SK-N-SH (cell line): Measurements from ENCODE around the gene C6orf89. TPM values are rescaled to one million over a fixed set of nuclear protein-coding genes. Genes with fewer than 3 reads are reported as not detected.

Experiments
- CTCF ChIA-PET: fragments of 300-600, 350-600 bp; formaldehyde crosslinking; extraction: SDS; loops from one replicate; lab custom pipeline; 2021; lab: Yijun Ruan, JAX
- POLR2A ChIA-PET: fragments of 350-600 bp; sonication (Branson Sonifier 250); formaldehyde crosslinking; extraction: SDS; loops from one replicate; lab custom pipeline; 2020; ENCODE audit warnings: antibody characterized with exemption, inconsistent platforms; lab: Yijun Ruan, JAX
- DNase-seq: peaks from one replicate; pipeline ENCODE4 v3.0.0; 2012
- H2AFZ ChIP-seq: fragments of 200-600 bp; sonication (generic); 2 replicates; pipeline ENCODE4 v1.8.1; 2016; ENCODE audit warnings: antibody characterized with exemption, mild to moderate bottlenecking, low read depth
- H3F3A ChIP-seq: fragments of 200-600 bp; sonication (generic); replicated peaks from 2 replicates; pipeline ENCODE3; 2016; ENCODE audit warnings: antibody characterized with exemption, mild to moderate bottlenecking; ENCODE audit not compliant: insufficient read depth
- H3K27ac ChIP-seq, 2 experiments: fragments of 200-500 bp in 1 of 2; fragments of 200-600 bp in 1 of 2; sonication (Bioruptor generic) in 1 of 2; sonication (generic), shearing (Covaris generic) in 1 of 2; 2 replicates each; pipeline versions ENCODE4 v1.5.1 to v1.6.1; 2014 to 2016; ENCODE audit warnings: low read depth in 2 of 2, inconsistent platforms in 1 of 2, low read length in 1 of 2, mild to moderate bottlenecking in 1 of 2, mixed read lengths in 1 of 2
- H3K27me3 ChIP-seq: fragments of 200-600 bp; sonication (generic), shearing (Covaris generic); 2 replicates; pipeline ENCODE4 v1.6.1; 2016; ENCODE audit warnings: mixed run types; ENCODE audit not compliant: insufficient read depth
- H3K36me3 ChIP-seq, 2 experiments: fragments of 200-500 bp in 1 of 2; fragments of 200-600 bp in 1 of 2; sonication (Bioruptor generic) in 1 of 2; sonication (generic) in 1 of 2; replicated peaks in 1 of 2; 2 replicates each; pipeline versions ENCODE3 to v1.5.1; 2014 to 2016; ENCODE audit warnings: low read length in 1 of 2, mild to moderate bottlenecking in 1 of 2; ENCODE audit not compliant: insufficient read depth in 2 of 2, control insufficient read depth in 1 of 2
- H3K4me1 ChIP-seq, 2 experiments: fragments of 200-500 bp in 1 of 2; fragments of 200-600 bp in 1 of 2; sonication (Bioruptor generic) in 1 of 2; sonication (generic), shearing (Covaris generic) in 1 of 2; 2 replicates each; pipeline versions ENCODE4 v1.5.1 to v1.6.1; 2014 to 2016; ENCODE audit warnings: low read depth in 1 of 2, low read length in 1 of 2, mixed run types in 1 of 2; ENCODE audit not compliant: insufficient read depth in 2 of 2, control insufficient read depth in 1 of 2
- H3K4me2 ChIP-seq: fragments of 200-600 bp; sonication (generic), shearing (Covaris generic); 2 replicates; pipeline ENCODE4 v1.6.1; 2017; ENCODE audit warnings: mixed run types
- H3K4me3 ChIP-seq, 2 experiments: fragments of 200-500 bp in 1 of 2; fragments of 200-600 bp in 1 of 2; sonication (Bioruptor generic) in 1 of 2; sonication (generic), shearing (Covaris generic) in 1 of 2; 2 replicates each; pipeline versions ENCODE4 v1.5.1 to v1.8.1; 2014 to 2016; ENCODE audit warnings: low read depth in 2 of 2, inconsistent platforms in 1 of 2, low read length in 1 of 2, mild to moderate bottlenecking in 1 of 2, mixed read lengths in 1 of 2, moderate library complexity in 1 of 2
- H3K79me2 ChIP-seq: fragments of 200-600 bp; sonication (generic); 2 replicates; pipeline ENCODE4 v1.8.1; 2017; ENCODE audit warnings: mild to moderate bottlenecking; ENCODE audit not compliant: insufficient read depth
- H3K9ac ChIP-seq: fragments of 200-600 bp; sonication (generic); 2 replicates; pipeline ENCODE4 v1.6.1; 2017; ENCODE audit warnings: mixed run types
- H3K9me2 ChIP-seq: fragments of 200-600 bp; sonication (generic); 2 replicates; pipeline ENCODE4 v1.6.1; 2017; ENCODE audit warnings: mixed run types
- H3K9me3 ChIP-seq: fragments of 200-600 bp; sonication (generic); 2 replicates; pipeline ENCODE4 v1.6.1; 2017; ENCODE audit warnings: mixed run types, mild to moderate bottlenecking, moderate library complexity
- H4K20me1 ChIP-seq: fragments of 200-600 bp; sonication (generic); 2 replicates; pipeline ENCODE4 v1.6.1; 2017; ENCODE audit warnings: mild to moderate bottlenecking, mixed run types; ENCODE audit not compliant: insufficient read depth
- EP300 ChIP-seq, 2 experiments: IDR thresholded peaks; 2 replicates each; pipeline versions ENCODE4 v1.4.0 to v1.6.1; 2012; ENCODE audit warnings: borderline replicate concordance in 1 of 2, low read depth in 1 of 2, low read length in 1 of 2
- EZH2phosphoT487 ChIP-seq: fragments of 200-600 bp; sonication (generic); IDR thresholded peaks from 2 replicates; pipeline ENCODE4 v1.6.1; 2017; ENCODE audit warnings: low read depth, mixed run types, mild to moderate bottlenecking, antibody characterized with exemption, moderate library complexity, borderline replicate concordance
- FOSL2 ChIP-seq: IDR thresholded peaks from 2 replicates; pipeline ENCODE4 v1.4.0; 2012; ENCODE audit warnings: low read depth, mild to moderate bottlenecking, moderate library complexity, borderline replicate concordance
- GATA2 ChIP-seq: sonication (generic); formaldehyde crosslinking; IDR thresholded peaks from 2 replicates; pipeline ENCODE4 v1.5.0; 2020; ENCODE audit warnings: mild to moderate bottlenecking, missing genetic modification reagents
- NFIC ChIP-seq: IDR thresholded peaks from 2 replicates; pipeline ENCODE4 v1.4.0; 2012; ENCODE audit warnings: borderline replicate concordance
- RAD21 ChIP-seq: IDR thresholded peaks from 2 replicates; pipeline ENCODE4 v1.6.1; 2012; ENCODE audit warnings: mild to moderate bottlenecking, low read length
- RXRA ChIP-seq: IDR thresholded peaks from 2 replicates; pipeline ENCODE4 v1.4.0; 2012; ENCODE audit warnings: low read depth, mild to moderate bottlenecking, borderline replicate concordance
- SIN3A ChIP-seq: IDR thresholded peaks from 2 replicates; pipeline ENCODE4 v1.6.1; 2012; ENCODE audit warnings: low read depth, mild to moderate bottlenecking, low read length, moderate library complexity, borderline replicate concordance
- SMC3 ChIP-seq: IDR thresholded peaks from 2 replicates; pipeline ENCODE4 v1.6.1; 2012; ENCODE audit warnings: low read depth, low read length, improper control_type of control experiment
- YY1 ChIP-seq: IDR thresholded peaks from 2 replicates; pipeline ENCODE4 v1.4.0; 2012; ENCODE audit warnings: low read depth, mild to moderate bottlenecking
- WGBS: methylation state at CpG from one replicate; pipeline ENCODE4 v1.1.6; 2017; ENCODE audit warnings: low lambda C conversion rate; 5-methylcytosine and 5-hydroxymethylcytosine counted together
- polyA plus RNA-seq, 3 experiments: library from polyadenylated mRNA; depleted of rRNA; stranded (reverse); fragments of >200 nt; gene quantifications; 2 replicates each; pipeline ENCODE4 v1.2.3, GENCODE V29; 2012
- TF ChIP-seq, protein P1 (sequence below): fragments of 150-350 bp; IDR thresholded peaks from 2 replicates; pipeline ENCODE4 v1.6.1; 2016; ENCODE audit warnings: mild to moderate bottlenecking, low read depth, low read length
- TF ChIP-seq, protein P2 (sequence below): IDR thresholded peaks from 2 replicates; pipeline ENCODE4 v1.4.0; 2012; ENCODE audit warnings: low read depth
- TF ChIP-seq, protein P3 (sequence below): IDR thresholded peaks from 2 replicates; pipeline ENCODE4 v1.4.0; 2012; ENCODE audit warnings: low read depth, borderline replicate concordance

C6orf89 gene
- polyA plus RNA-seq, 1 of the 3 experiments (the other 2 are of a cell fraction) = 20.4 TPM

DNA sequence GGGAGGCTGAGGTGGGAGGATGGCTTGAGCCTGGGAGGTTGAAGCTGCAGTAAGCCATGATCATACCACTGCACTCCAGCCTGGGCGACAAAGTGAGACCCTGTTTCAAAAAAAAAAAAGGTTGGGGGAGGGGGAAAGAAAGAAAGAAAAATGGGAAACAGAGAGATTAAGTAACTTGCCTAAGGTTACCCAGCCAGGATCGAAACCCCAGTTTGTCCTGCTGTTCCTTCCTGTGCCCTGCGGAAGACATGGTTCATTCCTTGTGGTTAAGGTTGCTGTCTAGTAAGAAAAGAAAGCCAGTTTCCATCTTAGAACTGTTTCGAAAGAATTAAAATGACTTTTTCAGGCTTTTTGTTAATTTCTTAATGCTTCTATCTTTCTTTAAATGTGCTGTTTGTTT, 29.8 kb downstream of the C6orf89 start:
- ChIA-PET POLR2A (no interaction called here), CTCF (interaction anchor here (0.7 to 2.5 kb wide), 3 partner anchors 30 to 149 kb away, joined by 3 to 8 read pairs (median 4); partner anchors contain the start of gene C6orf89)
- Histone ChIP-seq H3K9me3 (no peaks in the 10 kb centered on the region), H2AFZ (no peak overlapping the region), H3K79me2 (no peaks in the 10 kb centered on the region), H3K9me2 (no peaks in the 10 kb centered on the region), H3K36me3 (peaks cover 28 to 47% of the 10 kb centered on the region in 2 experiments), H3K27ac (no peak overlapping the region), H3K9ac (no peak overlapping the region), H3K4me3 (no peak overlapping the region), H4K20me1 (peaks cover 18% of the 10 kb centered on the region), H3K27me3 (no peaks in the 10 kb centered on the region), H3K4me1 (peaks cover 0 to 25% of the 10 kb centered on the region in 2 experiments; a peak in 2 of 4 replicates), H3K4me2 (no peak overlapping the region), H3F3A (peaks cover 20% of the 10 kb centered on the region)
- WGBS = 98% methylated on average over 4 of the region's 4 CpGs
- DNase-seq = no peak
- TF ChIP-seq NFIC (no peak), YY1 (no peak), SMC3 (no peak), FOSL2 (no peak)

DNA sequence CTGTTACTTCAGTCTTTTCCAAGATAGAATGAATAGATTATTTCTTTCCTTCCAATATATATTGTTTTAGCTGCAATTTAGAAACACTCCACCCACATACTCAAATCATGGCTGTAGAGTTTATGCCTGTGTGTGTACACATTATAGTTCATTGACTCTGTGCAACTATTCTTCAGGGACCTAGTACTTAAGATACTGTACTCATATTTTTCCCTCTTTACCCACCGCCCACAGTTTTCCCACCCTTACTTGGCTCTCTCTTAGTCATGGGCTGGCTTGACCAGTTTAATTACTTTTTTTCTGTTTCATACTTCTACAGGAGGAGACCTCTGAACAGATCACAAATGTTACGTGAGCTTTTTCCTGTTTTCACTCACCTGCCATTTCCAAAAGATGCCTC, 30.4 kb downstream of the C6orf89 start:
- no peak overlapping the region for H2AFZ ChIP-seq
- H3F3A ChIP-seq = peaks cover 17% of the 10 kb centered on the region
- H3K4me2 ChIP-seq = no peak overlapping the region
- no peaks in the 10 kb centered on the region for H3K79me2 ChIP-seq
- H3K4me1 ChIP-seq = peaks cover 0 to 25% of the 10 kb centered on the region in 2 experiments; a peak in 2 of 4 replicates
- CTCF ChIA-PET = interaction anchor here (0.7 to 2.5 kb wide), 2 partner anchors 31 to 102 kb away, joined by 3 to 8 read pairs; partner anchors contain the start of gene C6orf89
- POLR2A ChIA-PET = no interaction called here
- H3K9me3 ChIP-seq = no peaks in the 10 kb centered on the region
- no peak overlapping the region for H3K27ac ChIP-seq
- H3K9me2 ChIP-seq = no peaks in the 10 kb centered on the region
- no peaks in the 10 kb centered on the region for H3K27me3 ChIP-seq
- H3K4me3 ChIP-seq = no peak overlapping the region
- 100% methylated on average over 2 of the region's 2 CpGs for WGBS
- no peak overlapping the region for H3K9ac ChIP-seq
- peaks cover 18% of the 10 kb centered on the region for H4K20me1 ChIP-seq
- DNase-seq = no peak
- TF ChIP-seq RXRA (no peak), EP300 (IDR thresholded peaks at IDR 0.05; ENCODE audit: borderline replicate concordance in 1 of 2, low read depth in 1 of 2, low read length in 1 of 2) (no peak), SIN3A (no peak), RAD21 (no peak), EZH2phosphoT487 (no peak), GATA2 (CRISPR knock-in tag) (no peak)
- TF ChIP-seq, protein P1, sequence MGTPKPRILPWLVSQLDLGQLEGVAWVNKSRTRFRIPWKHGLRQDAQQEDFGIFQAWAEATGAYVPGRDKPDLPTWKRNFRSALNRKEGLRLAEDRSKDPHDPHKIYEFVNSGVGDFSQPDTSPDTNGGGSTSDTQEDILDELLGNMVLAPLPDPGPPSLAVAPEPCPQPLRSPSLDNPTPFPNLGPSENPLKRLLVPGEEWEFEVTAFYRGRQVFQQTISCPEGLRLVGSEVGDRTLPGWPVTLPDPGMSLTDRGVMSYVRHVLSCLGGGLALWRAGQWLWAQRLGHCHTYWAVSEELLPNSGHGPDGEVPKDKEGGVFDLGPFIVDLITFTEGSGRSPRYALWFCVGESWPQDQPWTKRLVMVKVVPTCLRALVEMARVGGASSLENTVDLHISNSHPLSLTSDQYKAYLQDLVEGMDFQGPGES = no peak
- TF ChIP-seq, protein P2, sequence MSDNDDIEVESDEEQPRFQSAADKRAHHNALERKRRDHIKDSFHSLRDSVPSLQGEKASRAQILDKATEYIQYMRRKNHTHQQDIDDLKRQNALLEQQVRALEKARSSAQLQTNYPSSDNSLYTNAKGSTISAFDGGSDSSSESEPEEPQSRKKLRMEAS = no peak
- TF ChIP-seq, protein P3, sequence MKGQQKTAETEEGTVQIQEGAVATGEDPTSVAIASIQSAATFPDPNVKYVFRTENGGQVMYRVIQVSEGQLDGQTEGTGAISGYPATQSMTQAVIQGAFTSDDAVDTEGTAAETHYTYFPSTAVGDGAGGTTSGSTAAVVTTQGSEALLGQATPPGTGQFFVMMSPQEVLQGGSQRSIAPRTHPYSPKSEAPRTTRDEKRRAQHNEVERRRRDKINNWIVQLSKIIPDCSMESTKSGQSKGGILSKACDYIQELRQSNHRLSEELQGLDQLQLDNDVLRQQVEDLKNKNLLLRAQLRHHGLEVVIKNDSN = no peak
- peaks cover 31 to 53% of the 10 kb centered on the region in 2 experiments for H3K36me3 ChIP-seq
